Suprapubic skin (tissue), 4 donors: Measurements from ENCODE around the gene CRTAC1. TPM values are rescaled to one million over a fixed set of nuclear protein-coding genes. Genes with fewer than 3 reads are reported as not detected.
A peak's percentile ranks its signal among the peaks of the same experiment; 100 is the strongest.

Experiments
- DNase-seq, 2 donors: peaks; one replicate each; pipeline ENCODE4 v3.0.0-alpha.2; 2019; ENCODE audit warnings: low spot score in 2 of 2
- H3K27ac ChIP-seq: fragments of 200-600 bp; sonication (generic); one replicate; pipeline ENCODE4 v1.5.1; 2019
- H3K27me3 ChIP-seq: fragments of 200-600 bp; sonication (generic); one replicate; pipeline ENCODE4 v1.5.1; 2019
- H3K36me3 ChIP-seq: fragments of 200-600 bp; sonication (generic); one replicate; pipeline ENCODE4 v1.5.1; 2019
- H3K4me1 ChIP-seq: fragments of 200-600 bp; sonication (generic); one replicate; pipeline ENCODE4 v1.5.1; 2019
- H3K4me3 ChIP-seq: fragments of 200-600 bp; sonication (generic); one replicate; pipeline ENCODE4 v1.5.1; 2019; ENCODE audit warnings: mild to moderate bottlenecking
- H3K9me3 ChIP-seq: fragments of 200-600 bp; sonication (generic); one replicate; pipeline ENCODE4 v1.5.1; 2019
- EP300 ChIP-seq: sonication (generic); formaldehyde crosslinking; IDR thresholded peaks from one replicate; pipeline ENCODE4 v1.6.1; 2017; ENCODE audit warnings: antibody characterized with exemption
- POLR2A ChIP-seq, 2 donors: fragments of 450-650 bp; IDR thresholded peaks; one replicate each; pipeline ENCODE4 v1.6.1; 2017; ENCODE audit warnings: antibody characterized with exemption in 2 of 2, mild to moderate bottlenecking in 2 of 2, moderate library complexity in 2 of 2
- POLR2AphosphoS5 ChIP-seq, 3 donors: sonication (generic); formaldehyde crosslinking; IDR thresholded peaks; one replicate each; pipeline ENCODE4 v1.6.1; 2017; ENCODE audit warnings: antibody characterized with exemption in 3 of 3
- WGBS: methylation state at CpG from one replicate; pipeline ENCODE4 v1.1.5; 2018; 5-methylcytosine and 5-hydroxymethylcytosine counted together
- total RNA-seq, 4 donors: library from RNA; depleted of rRNA; stranded (reverse); fragments of >200 nt; gene quantifications; one replicate each; pipeline ENCODE4 v1.1.0, GENCODE V29; 2016
- TF ChIP-seq, protein P1 (sequence below), 2 donors: fragments of 200-600 bp in 1 of 2; fragments of 450-650 bp in 1 of 2; sonication (generic) in 1 of 2; IDR thresholded peaks; one replicate each; pipeline ENCODE4 v1.5.1; 2016 to 2019; ENCODE audit warnings: antibody characterized with exemption in 2 of 2, mild to moderate bottlenecking in 1 of 2, moderate library complexity in 1 of 2

Gene CRTAC1, protein sequence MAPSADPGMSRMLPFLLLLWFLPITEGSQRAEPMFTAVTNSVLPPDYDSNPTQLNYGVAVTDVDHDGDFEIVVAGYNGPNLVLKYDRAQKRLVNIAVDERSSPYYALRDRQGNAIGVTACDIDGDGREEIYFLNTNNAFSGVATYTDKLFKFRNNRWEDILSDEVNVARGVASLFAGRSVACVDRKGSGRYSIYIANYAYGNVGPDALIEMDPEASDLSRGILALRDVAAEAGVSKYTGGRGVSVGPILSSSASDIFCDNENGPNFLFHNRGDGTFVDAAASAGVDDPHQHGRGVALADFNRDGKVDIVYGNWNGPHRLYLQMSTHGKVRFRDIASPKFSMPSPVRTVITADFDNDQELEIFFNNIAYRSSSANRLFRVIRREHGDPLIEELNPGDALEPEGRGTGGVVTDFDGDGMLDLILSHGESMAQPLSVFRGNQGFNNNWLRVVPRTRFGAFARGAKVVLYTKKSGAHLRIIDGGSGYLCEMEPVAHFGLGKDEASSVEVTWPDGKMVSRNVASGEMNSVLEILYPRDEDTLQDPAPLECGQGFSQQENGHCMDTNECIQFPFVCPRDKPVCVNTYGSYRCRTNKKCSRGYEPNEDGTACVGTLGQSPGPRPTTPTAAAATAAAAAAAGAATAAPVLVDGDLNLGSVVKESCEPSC
- total RNA-seq = 1 to 10 TPM; 1.3 to 5.1 (median 2.2) TPM

DNA sequence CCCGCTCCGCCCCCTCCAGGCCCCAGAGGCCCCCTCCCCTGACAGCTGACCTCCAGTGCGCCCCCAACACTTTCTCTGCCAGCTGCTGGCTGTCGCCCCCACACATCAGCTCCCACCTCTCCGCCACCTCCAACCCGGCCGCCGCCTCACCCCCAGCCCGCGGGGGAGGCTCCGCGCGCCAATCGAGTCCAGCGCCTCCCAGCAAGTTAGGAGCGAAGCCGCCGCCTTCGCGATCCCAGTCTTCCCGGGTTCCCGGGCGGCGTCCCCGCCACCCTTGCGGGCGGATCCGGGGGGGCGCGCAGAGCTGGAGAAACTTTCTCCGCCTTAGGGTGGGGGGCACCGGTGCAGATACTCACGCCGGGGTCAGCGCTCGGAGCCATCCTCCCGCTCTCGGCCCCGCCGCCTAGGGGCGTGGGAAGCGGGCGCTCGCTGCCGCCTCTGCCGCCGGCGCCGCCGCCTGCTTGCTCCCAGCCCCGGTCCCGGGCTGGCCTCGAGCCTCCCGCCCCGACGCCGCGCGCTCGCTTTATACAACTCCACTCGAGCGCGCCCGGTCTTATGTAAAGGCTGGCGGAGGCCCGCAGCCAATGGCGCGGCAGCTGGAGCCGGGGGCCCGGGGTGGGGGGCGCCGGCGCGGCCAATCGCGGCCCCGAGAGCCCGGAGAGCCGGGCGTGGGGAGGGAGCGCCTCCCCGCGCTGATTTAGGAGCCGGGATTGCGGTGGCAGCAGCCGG lies at the start of gene CRTAC1:
TSS of gene CRTAC1 (minus strand) at position 529 of the 729 bp plus-strand sequence. CDS start at position 380, 149 bp downstream.
- peaks cover 77% of the 10 kb centered on the region for H3K27me3 ChIP-seq
- peak within 1 kb of the TSS; percentile 48 for H3K4me3 ChIP-seq
- TF ChIP-seq POLR2AphosphoS5 (IDR thresholded peaks at IDR 0.05) (no peak), EP300 (no peak), POLR2A (IDR thresholded peaks at IDR 0.05) (no peak)
- TF ChIP-seq, protein P1, sequence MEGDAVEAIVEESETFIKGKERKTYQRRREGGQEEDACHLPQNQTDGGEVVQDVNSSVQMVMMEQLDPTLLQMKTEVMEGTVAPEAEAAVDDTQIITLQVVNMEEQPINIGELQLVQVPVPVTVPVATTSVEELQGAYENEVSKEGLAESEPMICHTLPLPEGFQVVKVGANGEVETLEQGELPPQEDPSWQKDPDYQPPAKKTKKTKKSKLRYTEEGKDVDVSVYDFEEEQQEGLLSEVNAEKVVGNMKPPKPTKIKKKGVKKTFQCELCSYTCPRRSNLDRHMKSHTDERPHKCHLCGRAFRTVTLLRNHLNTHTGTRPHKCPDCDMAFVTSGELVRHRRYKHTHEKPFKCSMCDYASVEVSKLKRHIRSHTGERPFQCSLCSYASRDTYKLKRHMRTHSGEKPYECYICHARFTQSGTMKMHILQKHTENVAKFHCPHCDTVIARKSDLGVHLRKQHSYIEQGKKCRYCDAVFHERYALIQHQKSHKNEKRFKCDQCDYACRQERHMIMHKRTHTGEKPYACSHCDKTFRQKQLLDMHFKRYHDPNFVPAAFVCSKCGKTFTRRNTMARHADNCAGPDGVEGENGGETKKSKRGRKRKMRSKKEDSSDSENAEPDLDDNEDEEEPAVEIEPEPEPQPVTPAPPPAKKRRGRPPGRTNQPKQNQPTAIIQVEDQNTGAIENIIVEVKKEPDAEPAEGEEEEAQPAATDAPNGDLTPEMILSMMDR (IDR thresholded peaks at IDR 0.05) = no peak
- no peak for DNase-seq
- H3K4me1 ChIP-seq = peaks cover 21% of the 10 kb centered on the region
- H3K9me3 ChIP-seq = no peaks in the 10 kb centered on the region
- H3K36me3 ChIP-seq = no peaks in the 10 kb centered on the region
- under 1% methylated on average over 33 of the region's 86 CpGs for WGBS
- H3K27ac ChIP-seq = no peak within 1 kb of the TSS

DNA sequence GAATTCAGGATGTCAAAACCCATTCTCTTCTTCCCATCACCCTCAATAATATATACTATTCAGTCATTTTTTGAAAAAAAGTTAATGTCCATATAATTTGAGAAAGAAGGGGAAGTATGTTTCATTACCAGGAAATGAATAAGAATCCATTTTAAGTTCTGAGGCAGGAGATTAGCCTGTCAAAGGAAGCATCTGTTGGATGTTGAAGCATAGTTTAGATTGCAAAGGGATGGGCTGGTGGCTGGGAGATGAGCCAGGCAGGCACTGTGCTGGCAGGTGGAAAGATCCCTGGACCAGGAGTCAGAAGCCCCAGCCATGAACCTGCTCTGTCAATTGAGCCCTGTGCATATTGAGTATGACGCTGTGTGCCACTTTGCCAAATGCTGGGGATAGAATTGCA lies 48.4 kb upstream of the CRTAC1 start:
- TF ChIP-seq EP300 (no peak), POLR2AphosphoS5 (IDR thresholded peaks at IDR 0.05) (no peak), POLR2A (IDR thresholded peaks at IDR 0.05) (no peak)
- TF ChIP-seq, protein P1 (IDR thresholded peaks at IDR 0.05) = no peak
- no peaks in the 10 kb centered on the region for H3K4me1 ChIP-seq
- peaks cover 6% of the 10 kb centered on the region for H3K27me3 ChIP-seq
- H3K27ac ChIP-seq = no peak overlapping the region
- no peak overlapping the region for H3K4me3 ChIP-seq
- no peaks in the 10 kb centered on the region for H3K9me3 ChIP-seq
- H3K36me3 ChIP-seq = no peaks in the 10 kb centered on the region
- 100% methylated on average over 1 of the region's 1 CpG for WGBS
- DNase-seq = no peak

GRCh38 chr10:98077223-98077622 lies 46.8 kb upstream of the CRTAC1 start:
- Histone ChIP-seq H3K27ac (no peak overlapping the region), H3K27me3 (peaks cover 5% of the 10 kb centered on the region), H3K9me3 (no peaks in the 10 kb centered on the region), H3K4me1 (no peaks in the 10 kb centered on the region), H3K4me3 (no peak overlapping the region), H3K36me3 (no peaks in the 10 kb centered on the region)
- WGBS = 32% methylated on average over 1 of the region's 1 CpG
- no peak for TF ChIP-seq EP300
- no peak for DNase-seq

- peaks cover 15% of the 10 kb centered on the region for H3K27me3 ChIP-seq
- no peaks in the 10 kb centered on the region for H3K9me3 ChIP-seq
- no peak overlapping the region for H3K4me3 ChIP-seq
- DNase-seq = no peak
- TF ChIP-seq EP300 (no peak), POLR2A (IDR thresholded peaks at IDR 0.05) (no peak), POLR2AphosphoS5 (IDR thresholded peaks at IDR 0.05) (no peak)
- TF ChIP-seq, protein P1 (IDR thresholded peaks at IDR 0.05) = no peak
- no peak overlapping the region for H3K27ac ChIP-seq
- H3K36me3 ChIP-seq = no peaks in the 10 kb centered on the region
- 62% methylated on average over 7 of the region's 7 CpGs for WGBS
- no peaks in the 10 kb centered on the region for H3K4me1 ChIP-seq
Measured at GRCh38 chr10:98076086-98076485, 45.7 kb upstream of the CRTAC1 start.

- H3K27me3 ChIP-seq = peaks cover 15% of the 10 kb centered on the region
- H3K4me1 ChIP-seq = no peaks in the 10 kb centered on the region
- WGBS = 3% methylated on average over 2 of the region's 2 CpGs
- no peak overlapping the region for H3K27ac ChIP-seq
- TF ChIP-seq POLR2AphosphoS5 (IDR thresholded peaks at IDR 0.05) (no peak), EP300 (no peak), POLR2A (IDR thresholded peaks at IDR 0.05) (no peak)
- TF ChIP-seq, protein P1 (IDR thresholded peaks at IDR 0.05) = no peak
- no peak overlapping the region for H3K4me3 ChIP-seq
- H3K36me3 ChIP-seq = no peaks in the 10 kb centered on the region
- no peaks in the 10 kb centered on the region for H3K9me3 ChIP-seq
- no peak for DNase-seq
Measured at GRCh38 chr10:98074315-98074911, 44.0 kb upstream of the CRTAC1 start.
